GM12878 (cell line): ENCODE results near the gene ARAP3.

Experiments
- CHD2 ChIP-seq: IDR thresholded peaks from 2 replicates; pipeline ENCODE4 v1.6.1; 2011; ENCODE audit warnings: low read depth, low read length, improper control_type of control experiment, borderline replicate concordance
- NFIC ChIP-seq: IDR thresholded peaks from 2 replicates; pipeline ENCODE4 v1.6.1; 2012; ENCODE audit warnings: low read depth, mild to moderate bottlenecking, inconsistent platforms, low read length, moderate library complexity
- POLR2AphosphoS2 ChIP-seq: IDR thresholded peaks from 2 replicates; pipeline ENCODE4 v1.6.1; 2011; ENCODE audit warnings: low read depth, mild to moderate bottlenecking, low read length, improper control_type of control experiment, moderate library complexity
- SUPT20H ChIP-seq: IDR thresholded peaks from 2 replicates; pipeline ENCODE4 v1.6.1; 2011; ENCODE audit warnings: low read depth, mild to moderate bottlenecking, low read length, moderate library complexity, borderline replicate concordance; ENCODE audit not compliant: control insufficient read depth
- TCF7 ChIP-seq: IDR thresholded peaks from 2 replicates; pipeline ENCODE4 v1.6.1; 2014; ENCODE audit warnings: antibody characterized with exemption, borderline replicate concordance

DNA sequence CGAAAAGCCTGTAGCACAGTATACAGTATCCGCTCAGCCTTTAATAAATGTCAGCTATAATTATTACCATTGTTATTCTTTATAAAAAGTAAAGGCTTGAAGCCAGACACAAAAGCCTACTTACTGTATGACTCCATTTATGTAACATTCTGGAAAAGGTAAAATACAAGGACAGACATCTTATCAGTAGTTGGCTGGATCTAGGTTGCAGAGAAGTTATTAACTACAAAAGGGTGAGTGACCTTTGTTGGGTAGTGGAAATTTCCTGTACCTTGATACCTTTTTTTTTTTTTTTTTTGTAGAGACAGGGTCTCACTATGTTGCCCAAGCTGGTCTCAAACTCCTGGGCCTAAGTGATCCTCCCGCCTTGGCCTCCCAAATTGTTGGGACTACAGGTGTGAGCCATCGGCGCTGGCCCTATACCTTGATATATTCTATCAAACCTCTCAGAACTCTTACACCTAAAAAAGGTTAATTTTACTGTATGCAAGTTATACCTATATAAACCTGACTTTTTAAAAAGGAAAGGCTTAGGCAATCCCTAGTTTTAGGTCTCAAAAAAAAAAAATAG, 51.4 kb downstream of the ARAP3 start:
- no peak for TF ChIP-seq CHD2
- no peak for TF ChIP-seq TCF7
- no peak for TF ChIP-seq NFIC
- TF ChIP-seq POLR2AphosphoS2 = no peak
- no peak for TF ChIP-seq SUPT20H
